Iris pigment epithelial cell (primary cell): ENCODE results near the gene GOLGA6D.
"Not testable (repeated sequence)": the region's sequence is repeated elsewhere in the genome, so short reads cannot be mapped to it uniquely, and the experiment has no call there.

Experiments
- DNase-seq: peaks from one replicate; pipeline ENCODE4 v3.0.0-alpha.2; 2011; ENCODE audit warnings: low read depth

GOLGA6D gene

GRCh38 chr15:75293660-75294059 is 11.0 kb downstream of the GOLGA6D start:
- DNase-seq: not testable (repeated sequence)

- DNase-seq: not testable (repeated sequence)
Measured at GRCh38 chr15:75298541-75299310, 16.1 kb downstream of the GOLGA6D start.

GRCh38 chr15:75299311-75299688 is 16.7 kb downstream of the GOLGA6D start:
- not testable (repeated sequence) for DNase-seq

- not testable (repeated sequence) for DNase-seq
Measured at GRCh38 chr15:75300026-75300425, 17.4 kb downstream of the GOLGA6D start.

GRCh38 chr15:75302318-75302717 is 19.7 kb downstream of the GOLGA6D start:
- DNase-seq: no peak

- DNase-seq: not testable (repeated sequence)
Measured at GRCh38 chr15:75302753-75303152, 20.1 kb downstream of the GOLGA6D start.

GRCh38 chr15:75306188-75306587 is 23.6 kb downstream of the GOLGA6D start:
- DNase-seq: no peak

- DNase-seq: peak; percentile 16
Measured at GRCh38 chr15:75307778-75308390, 25.2 kb downstream of the GOLGA6D start.

- peak; percentile 66 for DNase-seq
Measured at GRCh38 chr15:75309711-75310110, 27.1 kb downstream of the GOLGA6D start.

- DNase-seq: peak; percentile 22
Measured at GRCh38 chr15:75312548-75312947, 29.9 kb downstream of the GOLGA6D start.

- DNase-seq: no peak
Measured at GRCh38 chr15:75313116-75313845, 30.6 kb downstream of the GOLGA6D start.

GRCh38 chr15:75314552-75315290 is 32.1 kb downstream of the GOLGA6D start:
- DNase-seq: no peak

GRCh38 chr15:75319231-75319897 is 36.7 kb downstream of the GOLGA6D start:
- peak; percentile 28 for DNase-seq

GRCh38 chr15:75321711-75322110 is 39.1 kb downstream of the GOLGA6D start:
- DNase-seq: no peak

GRCh38 chr15:75325922-75326321 is 43.3 kb downstream of the GOLGA6D start:
- no peak for DNase-seq

- no peak for DNase-seq
Measured at GRCh38 chr15:75327005-75327404, 44.4 kb downstream of the GOLGA6D start.

GRCh38 chr15:75327491-75327890 is 44.9 kb downstream of the GOLGA6D start:
- DNase-seq: no peak

GRCh38 chr15:75328493-75329314 is 46.1 kb downstream of the GOLGA6D start:
- DNase-seq: no peak

- no peak for DNase-seq
Measured at GRCh38 chr15:75329571-75329970, 46.9 kb downstream of the GOLGA6D start.

GRCh38 chr15:75332093-75332492 is 49.5 kb downstream of the GOLGA6D start:
- not testable (repeated sequence) for DNase-seq
